ENCODE data around the gene NARF.
A peak's percentile ranks its signal among the peaks of the same experiment; 100 is the strongest.

The NARF gene

GRCh38 chr17:82479602-82480001, 21.1 kb downstream of the NARF start:
- DNase-seq = no peak

- DNase-seq = no peak
These were observed 21.8 kb downstream of the NARF start for GRCh38 chr17:82480318-82480717.

GRCh38 chr17:82483204-82483660, 24.7 kb downstream of the NARF start:
- no peak for DNase-seq

- DNase-seq = no peak
These were observed 25.3 kb downstream of the NARF start for GRCh38 chr17:82483836-82484235.

GRCh38 chr17:82486231-82487094, 27.9 kb downstream of the NARF start:
- DNase-seq = no peak

GRCh38 chr17:82487910-82488309, 29.4 kb downstream of the NARF start:
- DNase-seq = no peak

DNA sequence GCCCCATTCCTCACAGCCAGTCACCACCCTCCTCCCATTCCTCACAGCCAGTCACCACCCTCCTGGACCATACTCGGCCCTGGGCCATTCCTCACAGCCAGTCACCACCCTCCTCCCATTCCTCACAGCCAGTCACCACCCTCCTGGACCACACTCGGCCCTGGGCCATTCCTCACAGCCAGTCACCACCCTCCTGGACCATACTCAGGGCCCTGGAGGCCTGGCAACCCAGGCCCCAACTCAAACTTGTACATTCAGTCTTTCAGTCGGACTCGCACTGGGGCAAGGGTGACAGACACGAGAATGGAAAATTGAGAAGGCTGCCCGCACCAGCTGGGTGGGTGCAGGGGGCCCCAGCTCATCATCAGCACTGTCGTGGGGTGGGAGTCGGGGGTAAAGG, 30.6 kb downstream of the NARF start:
- no peak for DNase-seq

DNA sequence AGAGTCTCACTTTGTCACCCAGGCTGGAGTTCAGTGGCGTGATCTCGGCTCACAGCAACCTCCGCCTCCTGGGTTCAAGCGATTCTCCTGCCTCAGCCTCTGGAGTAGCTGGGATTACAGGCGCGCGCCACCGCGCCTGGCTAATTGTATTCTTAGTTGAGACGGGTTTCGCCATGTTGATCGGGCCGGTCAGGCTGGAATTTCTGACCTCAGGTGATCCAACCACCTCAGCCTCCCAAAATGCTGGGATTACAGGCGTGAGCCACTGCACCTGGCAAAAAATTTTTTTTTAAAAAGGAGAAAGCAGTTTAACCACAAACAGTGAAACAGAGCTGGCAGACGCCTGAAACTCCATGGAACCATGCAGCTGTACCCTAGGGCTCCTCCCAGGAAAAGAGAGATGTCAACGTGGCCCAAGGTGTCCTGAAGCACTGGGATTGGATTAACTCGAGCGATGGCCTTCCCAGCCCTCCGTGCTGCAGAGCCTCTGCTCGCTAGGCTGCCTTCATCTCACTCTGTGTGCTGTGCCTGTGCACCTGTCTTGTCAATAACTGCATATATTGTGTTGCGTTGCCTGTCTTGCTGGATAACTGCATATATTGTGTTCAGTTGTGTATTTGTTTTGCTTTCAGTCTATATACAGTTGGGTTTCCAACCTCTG, 31.4 kb downstream of the NARF start:
- no peak for DNase-seq

GRCh38 chr17:82490512-82491195, 32.1 kb downstream of the NARF start:
- no peak for DNase-seq

- no peak for DNase-seq
These were observed 32.6 kb downstream of the NARF start for GRCh38 chr17:82491196-82491530.

DNA sequence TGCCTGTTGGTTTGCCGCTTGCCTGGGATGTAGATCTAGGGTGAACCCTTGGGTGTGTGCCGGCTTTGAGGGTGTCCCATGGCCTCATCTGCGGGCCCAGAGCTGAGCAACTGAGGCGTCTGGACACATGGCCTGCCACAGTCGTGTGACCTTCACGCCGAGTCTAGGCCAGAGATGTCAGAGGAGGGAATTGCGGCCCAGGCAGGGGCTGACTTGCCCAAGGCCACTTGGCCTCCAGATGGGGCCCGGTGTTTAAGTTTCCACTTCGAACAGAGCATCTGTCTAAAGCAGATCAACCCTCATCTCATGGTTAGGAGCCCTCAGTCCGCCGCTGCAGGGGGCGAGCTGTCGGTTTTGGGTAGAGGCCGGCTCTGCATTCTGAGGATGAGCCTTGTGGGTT, 33.0 kb downstream of the NARF start:
- DNase-seq = no peak

GRCh38 chr17:82492643-82493225, 34.2 kb downstream of the NARF start:
- DNase-seq = no peak

GRCh38 chr17:82493226-82493781, 34.8 kb downstream of the NARF start:
- DNase-seq = no peak

GRCh38 chr17:82494236-82495055, 35.9 kb downstream of the NARF start:
- DNase-seq = peak; percentile 88 to 91

DNA sequence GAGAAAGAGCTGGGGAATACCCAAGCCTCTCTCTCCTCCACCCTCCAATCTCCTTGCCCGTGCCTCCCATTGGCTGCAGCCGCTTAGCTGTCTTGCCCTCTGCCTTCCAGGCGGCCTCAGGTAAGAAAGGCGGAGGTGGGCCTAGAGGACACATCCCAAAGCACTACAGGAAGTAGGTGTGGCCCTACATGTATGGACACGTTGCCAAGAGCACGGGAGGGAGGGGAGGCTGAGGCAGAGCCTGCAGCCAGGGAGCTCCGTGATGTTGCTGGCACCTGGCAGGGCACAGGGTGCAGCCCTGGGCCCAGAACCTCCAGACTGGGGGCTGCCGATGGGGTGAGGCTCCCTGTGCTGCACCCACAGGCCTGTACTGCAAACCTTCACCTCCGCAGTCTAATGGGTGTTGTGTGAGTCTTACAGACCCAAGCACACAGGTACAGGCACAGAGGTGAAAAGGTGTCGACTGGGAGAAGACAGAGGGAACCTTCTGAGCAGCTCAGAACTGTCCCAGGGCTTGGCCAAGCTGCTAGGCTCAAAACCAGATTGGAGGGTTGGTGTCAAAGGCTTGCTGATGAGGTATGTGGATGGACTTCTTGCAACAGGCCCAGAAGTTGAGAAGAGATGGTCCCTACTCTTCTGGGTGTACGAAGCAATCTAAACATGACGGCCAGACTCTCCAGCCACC, 37.4 kb downstream of the NARF start:
- no peak for DNase-seq

DNA sequence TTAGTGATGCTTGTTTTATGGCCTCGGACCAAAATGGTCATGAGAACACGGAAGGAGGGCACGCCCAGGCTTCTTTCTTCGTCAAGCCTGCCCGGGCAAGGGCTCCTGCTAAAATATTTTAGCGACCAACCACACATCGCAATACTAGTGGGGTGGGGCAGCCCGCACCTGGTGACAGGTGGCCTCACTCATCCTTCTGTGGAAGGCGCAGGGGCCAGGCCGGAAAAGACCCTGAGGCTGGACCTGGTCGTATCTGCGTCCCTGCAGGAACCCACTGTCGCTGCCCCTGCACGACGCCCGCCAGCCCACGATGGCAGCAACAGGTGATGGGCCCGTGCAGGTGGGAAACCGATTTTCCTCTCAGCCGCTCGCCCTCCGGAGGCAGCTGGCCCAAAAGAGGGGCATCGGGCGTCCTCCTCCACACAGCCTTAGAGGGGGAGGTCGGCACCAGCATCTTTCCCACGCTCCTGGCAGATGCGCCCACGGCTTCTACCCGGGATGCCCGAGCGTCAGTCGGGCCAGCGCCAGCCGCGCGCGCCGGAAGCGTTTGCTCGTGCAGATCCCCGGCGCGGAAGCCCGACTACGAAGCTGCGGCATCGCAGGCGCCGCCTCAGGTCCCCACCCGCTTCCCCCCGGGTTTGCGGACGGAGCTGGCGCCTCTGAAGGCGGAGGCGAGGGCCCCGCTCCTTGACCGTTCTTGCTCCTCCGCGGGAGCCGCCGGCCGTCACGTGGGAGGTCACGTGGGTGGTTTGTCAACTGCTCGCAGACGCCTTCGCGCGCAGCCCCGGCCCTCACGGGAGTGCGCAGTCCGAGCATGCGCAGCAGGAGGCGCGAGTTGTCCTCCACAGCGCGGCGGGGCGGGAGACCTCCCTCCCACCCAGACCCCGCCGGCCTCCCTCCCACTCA, 38.2 kb downstream of the NARF start:
- peak; percentile 94 for DNase-seq

DNA sequence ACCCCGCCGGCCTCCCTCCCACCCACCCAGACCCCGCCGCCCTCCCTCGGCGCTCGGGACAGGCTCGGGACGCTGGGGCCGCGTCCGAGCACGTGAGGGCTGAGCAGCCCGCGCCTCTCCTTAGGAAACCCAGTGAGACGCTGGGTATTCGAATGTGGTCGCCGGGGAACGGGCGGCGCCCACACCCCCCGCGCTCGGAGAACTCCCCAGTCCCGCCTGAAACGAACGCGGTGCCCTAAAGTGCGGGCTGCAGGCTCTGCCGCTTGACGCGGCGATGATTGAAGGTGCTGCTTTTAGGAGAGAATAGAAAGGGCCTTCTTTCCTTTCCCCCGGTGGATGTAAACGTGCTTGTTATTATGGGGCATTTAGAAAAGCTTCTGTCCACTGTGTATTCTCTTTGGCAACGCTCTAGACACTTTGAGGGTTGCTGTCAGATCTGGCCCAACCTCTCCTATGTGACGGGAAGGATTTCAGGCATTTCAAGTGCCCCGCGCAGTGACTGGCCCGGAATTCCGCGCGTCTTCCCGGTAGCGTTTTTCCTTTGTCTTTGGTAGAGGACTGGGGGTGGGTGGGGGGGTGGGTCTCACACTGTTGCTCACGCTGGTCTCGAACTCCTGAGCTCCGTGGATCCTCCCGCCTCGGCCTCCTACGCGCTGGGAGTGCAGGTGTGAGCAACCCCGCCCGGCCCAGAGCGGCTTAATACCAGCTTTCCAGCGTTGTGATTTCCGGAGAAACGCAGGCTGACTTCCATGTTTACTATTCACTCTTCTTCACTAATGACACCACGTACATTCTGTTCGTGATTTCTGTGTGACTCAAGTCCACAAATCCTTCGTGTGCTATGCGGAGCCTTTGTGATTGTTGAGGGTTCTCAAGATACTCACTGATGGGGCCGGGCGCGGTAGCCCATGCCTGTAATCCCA, 39.2 kb downstream of the NARF start:
- peak; percentile 40 to 51 for DNase-seq

GRCh38 chr17:82502207-82502606, 43.7 kb downstream of the NARF start:
- DNase-seq = no peak

- DNase-seq = no peak
These were observed 44.7 kb downstream of the NARF start for GRCh38 chr17:82503094-82503727.
